GM21360 (cell line): ENCODE results near the gene SECTM1.
"Not testable (repeated sequence)": the region's sequence is repeated elsewhere in the genome, so short reads cannot be mapped to it uniquely, and the experiment has no call there.

ENCODE experiments used
- ATAC-seq: cut with Tn5 transposase; IDR thresholded peaks from one replicate; pipeline ENCODE4 v1.9.1; 2021; ENCODE audit warnings: mild to moderate bottlenecking, moderate library complexity; ENCODE audit not compliant: unreplicated experiment

SECTM1 gene

GRCh38 chr17:82333279-82334171 is at the start of gene SECTM1:
Gene SECTM1 (minus strand): TSS chr17:82333766. CDS start chr17:82327240, 6,526 bp downstream.
- no peak for ATAC-seq

- ATAC-seq, result no peak
Observed at GRCh38 chr17:82382933-82383255, 49.3 kb upstream of the SECTM1 start.

DNA sequence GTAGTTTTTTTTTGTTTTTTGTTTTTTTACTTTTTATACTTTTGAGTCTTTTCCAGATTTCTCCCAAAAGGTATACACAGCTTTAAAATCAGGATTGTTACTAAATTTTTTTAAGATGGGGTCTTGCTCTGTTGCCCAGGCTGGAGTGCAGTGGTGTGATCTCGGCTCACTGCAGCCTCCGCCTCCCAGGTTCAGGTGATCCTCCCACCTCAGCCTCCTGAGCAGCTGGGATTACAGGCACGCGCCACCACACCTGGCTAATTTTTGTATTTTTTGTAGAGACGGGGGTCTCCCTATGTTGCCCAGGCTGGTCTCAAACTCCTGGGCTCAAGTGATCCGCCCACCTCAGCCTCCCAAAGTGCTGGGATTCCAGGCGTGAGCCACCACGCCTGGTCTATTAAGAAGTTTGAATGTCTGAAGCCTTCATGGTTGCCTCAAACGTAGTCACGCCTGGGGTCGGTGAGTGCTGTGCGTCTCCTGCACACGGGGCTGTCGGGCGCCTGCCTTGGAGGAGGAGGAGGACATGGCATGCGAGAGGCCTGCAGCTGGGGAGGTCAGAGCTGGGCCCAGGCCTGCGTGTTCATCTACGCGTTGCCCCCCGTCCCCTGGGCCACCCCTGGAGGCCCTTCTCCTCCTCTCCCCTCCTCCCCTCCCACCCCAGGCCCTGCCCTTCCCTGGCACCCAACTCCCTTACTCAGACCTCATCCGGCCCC is 48.8 kb upstream of the SECTM1 start:
- not testable (repeated sequence) for ATAC-seq

DNA sequence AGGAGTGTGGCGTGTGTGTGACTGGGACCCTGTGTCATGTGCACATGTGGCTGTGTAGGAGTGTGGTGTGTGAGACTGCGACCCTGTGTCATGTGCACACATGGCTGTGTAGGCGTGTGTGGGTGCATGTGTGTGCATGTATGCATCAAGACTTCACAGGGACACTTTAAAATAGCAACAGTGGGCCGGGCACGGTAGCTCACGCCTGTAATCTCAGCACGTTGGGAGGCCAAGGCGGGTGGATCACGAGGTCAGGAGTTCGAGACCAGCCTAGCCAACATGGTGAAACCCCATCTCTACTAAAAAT is 48.1 kb upstream of the SECTM1 start:
- ATAC-seq, result not testable (repeated sequence)

GRCh38 chr17:82380860-82381702 is 47.5 kb upstream of the SECTM1 start:
- no peak for ATAC-seq

GRCh38 chr17:82378741-82379021 is 45.1 kb upstream of the SECTM1 start:
- no peak for ATAC-seq

DNA sequence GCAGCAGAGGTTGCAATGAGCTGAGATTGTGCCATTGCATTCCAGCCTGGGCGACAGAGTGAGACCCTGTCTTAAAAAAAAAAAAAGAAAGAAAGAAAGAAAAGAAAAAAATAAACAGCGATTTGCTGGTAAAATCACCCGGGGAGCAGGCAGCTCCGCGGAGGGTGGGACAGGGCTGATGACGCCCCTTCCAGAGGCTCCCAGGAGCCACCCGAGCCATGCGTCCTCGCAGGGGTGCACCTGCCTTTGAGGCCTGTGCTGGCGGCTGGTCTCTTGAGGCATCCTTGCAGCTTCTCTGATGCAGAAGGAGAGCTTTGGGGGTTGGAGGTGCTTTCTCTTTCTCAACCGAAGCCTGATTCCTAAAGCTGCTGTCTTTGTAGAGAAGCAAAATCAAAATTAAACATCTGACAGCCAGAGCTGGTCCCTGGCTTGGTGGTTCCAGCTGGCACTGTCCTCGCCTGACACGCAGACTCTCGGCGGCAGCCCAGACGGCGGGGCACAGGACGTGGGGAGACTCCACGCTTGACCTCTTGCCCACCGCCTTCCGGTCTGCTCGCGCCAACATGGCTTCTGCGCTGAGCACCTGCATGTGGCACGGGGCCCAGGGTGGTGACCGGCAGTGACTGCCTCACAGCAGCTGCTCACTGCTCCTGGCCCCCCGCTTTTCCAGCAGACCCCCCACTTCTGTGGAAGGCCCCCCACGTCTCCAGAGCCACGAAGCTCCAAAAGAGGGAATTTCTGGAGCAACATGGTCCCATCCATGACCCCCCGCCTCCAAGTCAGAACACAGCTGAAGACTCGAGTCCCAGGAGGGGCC is 44.6 kb upstream of the SECTM1 start:
- no peak for ATAC-seq

- not testable (repeated sequence) for ATAC-seq
Observed at GRCh38 chr17:82377294-82377693, 43.7 kb upstream of the SECTM1 start.

- no peak for ATAC-seq
Observed at GRCh38 chr17:82376042-82376730, 42.6 kb upstream of the SECTM1 start.

DNA sequence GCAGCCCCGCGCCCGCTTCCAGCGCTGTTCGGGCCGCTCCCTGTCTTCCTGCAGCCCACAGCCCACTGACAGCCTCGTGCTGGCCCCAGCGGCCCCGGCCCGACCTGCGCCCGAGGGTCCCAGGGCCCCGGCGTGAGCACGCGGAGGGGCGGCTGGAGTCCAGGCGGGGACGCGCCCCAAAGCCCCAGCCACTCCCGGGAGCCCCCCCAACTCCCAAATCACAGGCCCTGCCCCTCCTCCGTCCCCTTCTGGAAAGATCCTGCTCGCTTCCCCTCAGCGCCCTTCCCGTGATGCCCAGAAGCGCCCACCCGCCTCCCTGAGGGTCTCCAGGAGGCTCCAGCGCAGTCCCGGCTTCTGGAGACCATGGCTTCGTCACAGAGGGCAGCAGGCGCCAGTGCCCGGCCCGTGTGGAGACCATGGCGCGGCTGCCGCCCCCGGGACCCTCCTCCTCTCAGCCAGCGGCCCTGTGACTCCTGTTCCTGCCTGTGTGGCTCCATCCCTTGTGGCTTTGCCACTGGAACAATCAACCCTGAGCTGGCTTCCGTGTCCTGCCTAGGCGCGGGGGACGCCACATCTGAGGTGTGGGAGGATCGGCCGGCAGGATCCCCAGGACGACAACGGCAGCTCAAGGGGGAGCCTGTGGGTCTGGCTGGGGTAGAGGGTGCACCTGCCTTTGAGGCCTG is 41.9 kb upstream of the SECTM1 start:
- no peak for ATAC-seq

GRCh38 chr17:82374626-82375331 is 41.2 kb upstream of the SECTM1 start:
- ATAC-seq, result no peak

DNA sequence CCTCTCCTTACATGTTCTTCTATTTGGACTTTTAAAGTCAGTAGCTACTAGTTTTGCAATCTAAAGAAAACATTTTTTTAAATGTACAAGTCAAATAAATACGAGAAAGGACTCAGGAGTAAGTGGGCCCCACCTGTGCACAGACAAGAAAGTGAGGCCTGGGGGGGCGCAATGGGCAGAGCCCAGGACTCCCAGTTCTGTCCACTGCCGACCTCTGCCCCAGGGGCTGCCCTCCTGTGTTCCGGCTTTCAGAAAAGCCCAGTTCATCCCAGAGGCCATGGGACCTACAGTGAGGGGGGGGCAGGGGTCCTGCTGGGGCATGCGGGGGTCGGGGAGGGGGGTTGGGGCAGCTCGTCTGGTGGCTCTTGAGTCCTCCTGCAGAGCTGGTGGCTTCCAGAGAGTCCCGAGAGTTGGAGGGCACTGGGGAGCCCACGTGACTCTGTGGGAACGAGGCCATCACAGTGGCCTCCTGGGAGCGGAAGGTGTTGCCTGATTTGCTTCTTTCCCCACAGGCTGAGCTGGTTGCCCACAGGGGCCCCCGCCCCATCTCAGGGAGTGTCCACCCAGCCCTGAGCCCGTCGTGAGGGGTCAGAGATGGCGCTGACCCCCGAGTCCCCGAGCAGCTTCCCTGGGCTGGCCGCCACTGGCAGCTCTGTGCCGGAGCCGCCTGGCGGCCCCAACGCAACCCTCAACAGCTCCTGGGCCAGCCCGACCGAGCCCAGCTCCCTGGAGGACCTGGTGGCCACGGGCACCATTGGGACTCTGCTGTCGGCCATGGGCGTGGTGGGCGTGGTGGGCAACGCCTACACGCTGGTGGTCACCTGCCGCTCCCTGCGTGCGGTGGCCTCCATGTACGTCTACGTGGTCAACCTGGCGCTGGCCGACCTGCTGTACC is 40.4 kb upstream of the SECTM1 start:
- no peak for ATAC-seq

DNA sequence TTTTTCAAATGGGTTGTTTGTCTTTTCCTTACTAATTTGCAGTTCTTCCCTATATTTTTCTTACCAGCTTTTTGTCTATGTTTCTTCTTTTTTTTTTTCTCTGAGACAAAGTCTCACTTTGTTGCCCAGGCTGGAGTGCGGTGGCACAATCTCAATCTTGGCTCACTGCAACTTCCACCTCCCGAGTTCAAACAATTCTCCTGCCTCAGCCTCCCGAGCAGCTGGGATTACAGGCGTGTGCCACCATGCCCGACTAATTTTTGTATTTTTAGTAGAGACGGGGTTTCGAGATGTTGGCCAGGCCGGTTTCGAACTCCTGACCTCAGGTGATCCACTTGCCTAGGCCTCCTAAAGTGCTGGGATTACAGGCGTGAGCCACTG is 39.5 kb upstream of the SECTM1 start:
- not testable (repeated sequence) for ATAC-seq

DNA sequence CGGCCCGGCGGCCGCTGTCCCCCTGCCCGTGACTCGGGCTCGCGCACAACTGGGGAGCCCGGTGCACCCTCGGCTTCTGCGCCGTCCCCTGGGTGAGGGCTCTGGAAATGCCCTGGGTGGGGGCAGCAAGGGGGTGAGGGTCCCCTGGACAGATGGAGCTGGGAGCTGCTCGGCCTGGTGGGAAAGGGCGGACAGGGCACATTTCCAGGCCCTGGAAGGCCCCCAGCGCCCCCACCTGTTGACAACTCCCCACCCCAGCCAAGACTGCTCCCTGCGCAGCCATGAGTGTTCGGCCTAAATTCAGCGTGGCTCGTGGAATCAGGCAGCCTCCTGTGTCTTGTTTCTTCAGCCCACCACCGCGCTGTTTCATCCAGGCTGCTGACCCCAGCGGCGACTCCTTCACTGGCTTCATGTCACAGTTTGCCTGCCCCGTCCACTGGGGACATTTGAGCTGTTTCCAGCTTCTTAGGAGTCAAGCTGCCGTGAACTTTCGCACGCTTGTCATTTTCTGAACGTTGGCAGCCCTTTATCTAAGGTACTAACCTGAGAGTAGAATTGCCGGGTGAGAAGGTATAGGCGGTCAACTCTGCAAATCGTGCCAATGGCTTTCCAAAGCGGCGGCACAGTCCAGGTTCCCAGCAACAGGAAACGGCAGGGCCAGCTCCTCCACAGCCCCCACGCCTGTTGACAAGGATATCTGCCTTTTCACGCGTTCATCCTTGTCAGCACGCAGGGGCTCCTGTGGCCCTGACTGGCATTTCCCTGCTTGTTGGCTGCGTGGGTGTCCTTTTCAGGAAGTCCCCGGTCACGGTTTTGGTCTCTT is 38.9 kb upstream of the SECTM1 start:
- ATAC-seq, result no peak

- no peak for ATAC-seq
Observed at GRCh38 chr17:82371333-82372248, 38.0 kb upstream of the SECTM1 start, which contains the start of gene UTS2R. Gene UTS2R (plus strand): TSS chr17:82371765. CDS start chr17:82374325, 2,560 bp downstream.
